GM19193 (cell line): ENCODE data around the gene PIK3CD.

Experiments
- POLR2A ChIP-seq: IDR thresholded peaks from 4 replicates; pipeline ENCODE4 v1.6.1; 2011; ENCODE audit not compliant: insufficient read depth, insufficient read length; ENCODE audit errors: extremely low read depth

The PIK3CD gene

GRCh38 chr1:9651565-9652378 is at the start of gene PIK3CD:
Gene PIK3CD (plus strand): TSS chr1:9651731. CDS start chr1:9710456, 58,725 bp downstream.
- TF ChIP-seq POLR2A = peak; percentile 79

GRCh38 chr1:9601942-9602793 is 49.4 kb upstream of the PIK3CD start:
- TF ChIP-seq POLR2A = no peak

- TF ChIP-seq POLR2A = no peak
These were observed 48.8 kb upstream of the PIK3CD start for GRCh38 chr1:9602794-9603167.

- no peak for TF ChIP-seq POLR2A
These were observed 48.2 kb upstream of the PIK3CD start for GRCh38 chr1:9603307-9603706.

GRCh38 chr1:9603766-9604753 is 47.5 kb upstream of the PIK3CD start:
- no peak for TF ChIP-seq POLR2A

- TF ChIP-seq POLR2A = no peak
These were observed 46.7 kb upstream of the PIK3CD start for GRCh38 chr1:9604836-9605235.

GRCh38 chr1:9605946-9606455 is 45.5 kb upstream of the PIK3CD start:
- TF ChIP-seq POLR2A = no peak

- no peak for TF ChIP-seq POLR2A
These were observed 45.1 kb upstream of the PIK3CD start for GRCh38 chr1:9606458-9606857.

- no peak for TF ChIP-seq POLR2A
These were observed 44.6 kb upstream of the PIK3CD start for GRCh38 chr1:9606948-9607347.

GRCh38 chr1:9607352-9607751 is 44.2 kb upstream of the PIK3CD start:
- TF ChIP-seq POLR2A = no peak

GRCh38 chr1:9609998-9610397 is 41.5 kb upstream of the PIK3CD start:
- TF ChIP-seq POLR2A = no peak

- no peak for TF ChIP-seq POLR2A
These were observed 41.0 kb upstream of the PIK3CD start for GRCh38 chr1:9610548-9610947.

- no peak for TF ChIP-seq POLR2A
These were observed 39.8 kb upstream of the PIK3CD start for GRCh38 chr1:9611716-9612115.

- no peak for TF ChIP-seq POLR2A
These were observed 39.2 kb upstream of the PIK3CD start for GRCh38 chr1:9612162-9612845.
